ENCODE data around the gene RUNX3.

The RUNX3 gene

GRCh38 chr1:24952413-24952841 is 22.4 kb upstream of the RUNX3 start:
- Histone ChIP-seq H3K9me3 (ENCODE audit: insufficient read depth, low read length) (no peaks in the 10 kb centered on the region), H3K36me3 (ENCODE audit: low read length) (no peaks in the 10 kb centered on the region), H3K9ac (ENCODE audit: low read length) (no peak overlapping the region), H3K27me3 (ENCODE audit: low read length) (no peaks in the 10 kb centered on the region), H3F3A (ENCODE audit: insufficient read depth) (no peaks in the 10 kb centered on the region), H3K9me2 (replicated peaks; ENCODE audit: insufficient read depth, low read length) (no peaks in the 10 kb centered on the region), H3K79me2 (ENCODE audit: insufficient read depth, low read length) (no peaks in the 10 kb centered on the region), H4K20me1 (ENCODE audit: low read depth, low read length) (no peaks in the 10 kb centered on the region), H2AFZ (ENCODE audit: low read depth, low read length, severe bottlenecking) (no peak overlapping the region), H3K4me2 (ENCODE audit: low read depth, low read length, poor library complexity, severe bottlenecking) (no peak overlapping the region), H3K4me3 (ENCODE audit: insufficient read depth, low read length, poor library complexity, severe bottlenecking) (no peak overlapping the region), H3K27ac (ENCODE audit: low read depth, low read length) (no peak overlapping the region)
- no peak for TF ChIP-seq EZH2phosphoT487 (conservative IDR thresholded peaks at IDR 0.05; ENCODE audit: low read length)
- no peak for TF ChIP-seq CTCF (IDR thresholded peaks at IDR 0.05; ENCODE audit: insufficient read depth, low read length, poor library complexity, severe bottlenecking)

GRCh38 chr1:24951810-24952412 is 21.8 kb upstream of the RUNX3 start:
- no peaks in the 10 kb centered on the region for H3K27me3 ChIP-seq (ENCODE audit: low read length)
- no peak overlapping the region for H3K27ac ChIP-seq (ENCODE audit: low read depth, low read length)
- no peaks in the 10 kb centered on the region for H3K9me3 ChIP-seq (ENCODE audit: insufficient read depth, low read length)
- no peak for TF ChIP-seq EZH2phosphoT487 (conservative IDR thresholded peaks at IDR 0.05; ENCODE audit: low read length)
- TF ChIP-seq CTCF (IDR thresholded peaks at IDR 0.05; ENCODE audit: insufficient read depth, low read length, poor library complexity, severe bottlenecking): no peak
- no peaks in the 10 kb centered on the region for H3K36me3 ChIP-seq (ENCODE audit: low read length)
- H3K79me2 ChIP-seq (ENCODE audit: insufficient read depth, low read length): no peaks in the 10 kb centered on the region
- no peaks in the 10 kb centered on the region for H4K20me1 ChIP-seq (ENCODE audit: low read depth, low read length)
- no peaks in the 10 kb centered on the region for H3F3A ChIP-seq (ENCODE audit: insufficient read depth)
- no peak overlapping the region for H3K4me2 ChIP-seq (ENCODE audit: low read depth, low read length, poor library complexity, severe bottlenecking)
- H3K9ac ChIP-seq (ENCODE audit: low read length): no peak overlapping the region
- no peak overlapping the region for H2AFZ ChIP-seq (ENCODE audit: low read depth, low read length, severe bottlenecking)
- H3K9me2 ChIP-seq (replicated peaks; ENCODE audit: insufficient read depth, low read length): no peaks in the 10 kb centered on the region
- H3K4me3 ChIP-seq (ENCODE audit: insufficient read depth, low read length, poor library complexity, severe bottlenecking): no peak overlapping the region

DNA sequence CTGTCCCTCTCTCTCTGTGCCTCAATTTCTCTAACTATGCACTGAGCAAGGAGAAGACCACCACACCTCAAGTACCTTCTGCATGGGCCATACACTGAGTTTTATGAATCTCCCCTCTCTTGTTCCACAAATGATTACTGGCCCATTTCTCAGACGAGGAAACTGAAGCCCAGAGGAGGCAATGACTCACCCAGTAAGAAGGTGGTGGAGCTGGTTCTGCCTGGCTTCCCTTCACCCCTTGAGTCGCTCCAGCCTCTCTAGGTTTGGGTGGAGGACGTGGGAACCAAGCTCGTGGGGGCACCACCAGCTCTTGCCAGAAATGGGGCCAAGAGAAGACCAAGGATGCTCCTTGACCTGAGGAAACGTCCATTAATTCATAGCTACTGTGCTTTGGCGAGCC is 21.3 kb upstream of the RUNX3 start:
- H3K4me2 ChIP-seq (ENCODE audit: low read depth, low read length, poor library complexity, severe bottlenecking): no peak overlapping the region
- no peaks in the 10 kb centered on the region for H3K9me3 ChIP-seq (ENCODE audit: insufficient read depth, low read length)
- no peak overlapping the region for H3K27ac ChIP-seq (ENCODE audit: low read depth, low read length)
- no peak for TF ChIP-seq EZH2phosphoT487 (conservative IDR thresholded peaks at IDR 0.05; ENCODE audit: low read length)
- TF ChIP-seq CTCF (IDR thresholded peaks at IDR 0.05; ENCODE audit: insufficient read depth, low read length, poor library complexity, severe bottlenecking): no peak
- H3K36me3 ChIP-seq (ENCODE audit: low read length): no peaks in the 10 kb centered on the region
- no peaks in the 10 kb centered on the region for H3K9me2 ChIP-seq (replicated peaks; ENCODE audit: insufficient read depth, low read length)
- no peak overlapping the region for H3K4me3 ChIP-seq (ENCODE audit: insufficient read depth, low read length, poor library complexity, severe bottlenecking)
- no peaks in the 10 kb centered on the region for H3K79me2 ChIP-seq (ENCODE audit: insufficient read depth, low read length)
- no peaks in the 10 kb centered on the region for H3K27me3 ChIP-seq (ENCODE audit: low read length)
- no peaks in the 10 kb centered on the region for H3F3A ChIP-seq (ENCODE audit: insufficient read depth)
- H2AFZ ChIP-seq (ENCODE audit: low read depth, low read length, severe bottlenecking): no peak overlapping the region
- no peak overlapping the region for H3K9ac ChIP-seq (ENCODE audit: low read length)
- no peaks in the 10 kb centered on the region for H4K20me1 ChIP-seq (ENCODE audit: low read depth, low read length)
